Prostate gland (tissue), 2 donors: ENCODE data around the gene TMEM170B. TPM values are rescaled to one million over a fixed set of nuclear protein-coding genes. Genes with fewer than 3 reads are reported as not detected.

ENCODE experiments used
- DNase-seq: peaks from one replicate; pipeline ENCODE4 v3.0.0-alpha.2; 2019; ENCODE audit warnings: low spot score
- H3K27ac ChIP-seq, 2 donors: fragments of 200-600 bp; sonication (generic); 2 replicates each; pipeline ENCODE4 v1.5.1; 2017 to 2019
- H3K27me3 ChIP-seq: fragments of 200-600 bp; sonication (generic); replicated peaks from 2 replicates; pipeline ENCODE4 v1.5.1; 2019; ENCODE audit not compliant: insufficient read depth
- H3K36me3 ChIP-seq, 2 donors: fragments of 200-600 bp; sonication (generic); 1 replicate in 1 of 2; 2 replicates in 1 of 2; pipeline versions ENCODE4 v1.5.1 to v1.8.1; 2017 to 2019
- H3K4me1 ChIP-seq: fragments of 200-600 bp; sonication (generic); replicated peaks from 2 replicates; pipeline ENCODE4 v1.5.1; 2019
- H3K4me3 ChIP-seq, 2 donors: fragments of 200-600 bp; sonication (generic); 2 replicates each; pipeline ENCODE4 v1.5.1; 2017 to 2019
- H3K9me3 ChIP-seq: fragments of 200-600 bp; sonication (generic); 2 replicates; pipeline ENCODE4 v1.5.1; 2017
- POLR2A ChIP-seq: fragments of 450-650 bp; IDR thresholded peaks from one replicate; pipeline ENCODE4 v1.6.1; 2016; ENCODE audit warnings: antibody characterized with exemption, mild to moderate bottlenecking
- POLR2AphosphoS5 ChIP-seq: sonication (generic); formaldehyde crosslinking; IDR thresholded peaks from one replicate; pipeline ENCODE4 v1.6.1; 2017; ENCODE audit warnings: antibody characterized with exemption
- WGBS: methylation state at CpG from one replicate; pipeline ENCODE4 v1.1.5; 2018; 5-methylcytosine and 5-hydroxymethylcytosine counted together
- intact Hi-C: fragments of 100-400 bp; cut with DNase I; formaldehyde crosslinking; loops from one replicate; pipeline ENCODE4 v1.14.2; 2022
- total RNA-seq, 2 donors: library from RNA; depleted of rRNA; stranded (reverse); fragments of >200 nt; gene quantifications; one replicate each; pipeline ENCODE4 v1.1.0, GENCODE V29; 2016
- TF ChIP-seq, protein P1 (sequence below), 4 experiments: fragments of 200-600 bp in 2 of 4; fragments of 450-650 bp in 2 of 4; sonication (generic) in 2 of 4; IDR thresholded peaks; 1 replicate in 3 of 4; 2 replicates in 1 of 4; pipeline ENCODE4 v1.5.1; 2016 to 2019; ENCODE audit warnings: antibody characterized with exemption in 4 of 4, mild to moderate bottlenecking in 2 of 4, moderate library complexity in 2 of 4

Gene TMEM170B
- total RNA-seq, 2 donors from 2014 or later = 2.7 to 5.7 TPM

DNA sequence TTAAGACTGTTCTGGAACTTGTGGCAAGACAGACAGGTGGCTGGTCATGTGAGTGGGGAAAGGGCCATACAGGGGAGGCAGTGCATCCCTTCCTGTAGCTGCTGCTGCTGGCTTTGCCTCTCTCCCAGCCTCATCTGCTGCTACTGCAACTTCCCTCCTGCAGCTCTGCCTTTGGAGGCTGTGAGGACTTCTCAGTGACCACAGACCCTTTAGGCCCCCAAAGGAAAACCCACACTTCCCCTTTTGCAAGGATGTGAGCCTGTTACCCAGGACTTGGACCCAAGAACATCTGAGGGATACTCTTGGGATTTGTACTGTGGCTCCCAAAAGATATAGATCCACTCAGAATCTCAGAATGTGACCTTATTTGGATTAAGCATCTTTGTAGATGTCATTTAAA, 91.0 kb downstream of the TMEM170B start:
- intact Hi-C loops = no loop called here
- Histone ChIP-seq H3K27ac (no peak overlapping the region), H3K27me3 (no peaks in the 10 kb centered on the region), H3K4me1 (no peaks in the 10 kb centered on the region), H3K36me3 (no peaks in the 10 kb centered on the region), H3K4me3 (no peak overlapping the region), H3K9me3 (no peaks in the 10 kb centered on the region)
- no peak for DNase-seq
- TF ChIP-seq POLR2A = no peak
- TF ChIP-seq, protein P1, sequence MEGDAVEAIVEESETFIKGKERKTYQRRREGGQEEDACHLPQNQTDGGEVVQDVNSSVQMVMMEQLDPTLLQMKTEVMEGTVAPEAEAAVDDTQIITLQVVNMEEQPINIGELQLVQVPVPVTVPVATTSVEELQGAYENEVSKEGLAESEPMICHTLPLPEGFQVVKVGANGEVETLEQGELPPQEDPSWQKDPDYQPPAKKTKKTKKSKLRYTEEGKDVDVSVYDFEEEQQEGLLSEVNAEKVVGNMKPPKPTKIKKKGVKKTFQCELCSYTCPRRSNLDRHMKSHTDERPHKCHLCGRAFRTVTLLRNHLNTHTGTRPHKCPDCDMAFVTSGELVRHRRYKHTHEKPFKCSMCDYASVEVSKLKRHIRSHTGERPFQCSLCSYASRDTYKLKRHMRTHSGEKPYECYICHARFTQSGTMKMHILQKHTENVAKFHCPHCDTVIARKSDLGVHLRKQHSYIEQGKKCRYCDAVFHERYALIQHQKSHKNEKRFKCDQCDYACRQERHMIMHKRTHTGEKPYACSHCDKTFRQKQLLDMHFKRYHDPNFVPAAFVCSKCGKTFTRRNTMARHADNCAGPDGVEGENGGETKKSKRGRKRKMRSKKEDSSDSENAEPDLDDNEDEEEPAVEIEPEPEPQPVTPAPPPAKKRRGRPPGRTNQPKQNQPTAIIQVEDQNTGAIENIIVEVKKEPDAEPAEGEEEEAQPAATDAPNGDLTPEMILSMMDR (IDR thresholded peaks at IDR 0.05) = no peak
- no peak for TF ChIP-seq POLR2AphosphoS5

DNA sequence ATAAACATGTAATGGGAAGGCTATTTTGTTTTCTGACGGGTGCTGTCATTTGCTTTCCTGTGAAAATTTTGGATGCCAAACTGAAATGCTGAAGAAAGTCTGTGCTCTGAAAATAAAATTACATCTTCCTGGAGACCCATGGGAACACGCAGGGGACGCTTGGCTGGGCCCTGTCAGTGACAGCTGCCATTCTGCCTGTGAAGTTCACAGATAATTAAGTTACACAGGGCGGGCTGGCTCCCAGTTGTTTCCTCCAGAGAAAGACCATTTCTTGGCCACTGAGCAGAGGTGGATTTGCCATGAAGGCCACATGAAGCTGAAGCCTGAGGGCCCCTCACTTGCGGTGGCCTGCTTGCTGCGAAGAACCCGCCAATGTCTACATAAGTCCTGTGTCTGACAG, 93.5 kb downstream of the TMEM170B start:
- 86% methylated on average over 7 of the region's 7 CpGs for WGBS
- intact Hi-C loops = no loop called here
- no peak overlapping the region for H3K27ac ChIP-seq
- TF ChIP-seq, protein P1 (IDR thresholded peaks at IDR 0.05) = no peak
- TF ChIP-seq POLR2AphosphoS5 = no peak
- TF ChIP-seq POLR2A = no peak
- no peaks in the 10 kb centered on the region for H3K4me1 ChIP-seq
- H3K9me3 ChIP-seq = no peaks in the 10 kb centered on the region
- DNase-seq = no peak
- H3K4me3 ChIP-seq = no peak overlapping the region
- H3K27me3 ChIP-seq = no peaks in the 10 kb centered on the region
- H3K36me3 ChIP-seq = no peaks in the 10 kb centered on the region

DNA sequence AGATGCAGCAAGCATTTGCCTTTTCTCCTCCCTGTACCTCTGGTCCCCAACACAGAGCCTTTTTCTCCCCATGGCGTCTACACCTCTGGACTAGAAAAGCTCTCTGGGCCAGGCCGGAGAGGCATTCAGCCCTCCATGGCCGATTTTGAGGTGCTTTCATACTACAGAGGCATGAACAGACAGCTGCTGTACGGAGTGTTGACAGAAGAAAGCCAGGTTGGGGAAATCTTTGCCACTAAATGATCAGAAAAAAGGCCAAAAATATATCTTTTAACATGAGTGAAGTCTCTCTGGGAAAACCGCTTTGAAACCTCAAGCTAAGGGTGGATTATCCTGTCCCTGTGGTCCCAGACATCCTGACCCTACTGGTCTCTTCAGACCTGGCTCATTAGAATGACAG, 94.0 kb downstream of the TMEM170B start:
- no peaks in the 10 kb centered on the region for H3K9me3 ChIP-seq
- H3K4me1 ChIP-seq = no peaks in the 10 kb centered on the region
- TF ChIP-seq POLR2A = no peak
- TF ChIP-seq POLR2AphosphoS5 = no peak
- TF ChIP-seq, protein P1 (IDR thresholded peaks at IDR 0.05) = no peak
- H3K27ac ChIP-seq = no peak overlapping the region
- DNase-seq = no peak
- no peaks in the 10 kb centered on the region for H3K27me3 ChIP-seq
- H3K36me3 ChIP-seq = no peaks in the 10 kb centered on the region
- H3K4me3 ChIP-seq = no peak overlapping the region
- WGBS = 90% methylated on average over 5 of the region's 5 CpGs
- intact Hi-C loops = no loop called here

DNA sequence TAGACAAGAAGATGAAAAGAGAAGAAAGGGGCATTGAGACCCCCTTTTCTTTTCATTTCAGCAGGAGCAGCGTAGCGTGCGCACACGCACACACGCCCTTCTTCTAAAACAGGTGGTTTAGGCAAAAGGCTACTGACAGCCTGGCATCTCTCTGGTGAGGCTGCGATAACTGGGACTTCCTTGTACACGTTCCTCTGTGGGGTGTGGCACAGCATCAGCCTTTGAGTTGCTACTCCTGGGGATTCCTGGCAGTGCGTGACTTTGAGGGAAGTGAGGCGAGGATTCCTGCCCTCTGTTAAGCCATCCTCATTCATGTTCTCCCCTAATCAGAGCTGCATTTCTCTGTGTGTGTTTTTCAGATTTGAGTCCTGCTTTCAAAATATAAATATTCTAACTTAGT, 94.7 kb downstream of the TMEM170B start:
- Histone ChIP-seq H3K4me3 (no peak overlapping the region), H3K27me3 (no peaks in the 10 kb centered on the region), H3K4me1 (no peaks in the 10 kb centered on the region), H3K36me3 (no peaks in the 10 kb centered on the region), H3K27ac (no peak overlapping the region), H3K9me3 (no peaks in the 10 kb centered on the region)
- DNase-seq = no peak
- intact Hi-C loops = no loop called here
- 62% methylated on average over 9 of the region's 9 CpGs for WGBS
- TF ChIP-seq POLR2AphosphoS5 (no peak), POLR2A (no peak)
- TF ChIP-seq, protein P1 (IDR thresholded peaks at IDR 0.05) = no peak

DNA sequence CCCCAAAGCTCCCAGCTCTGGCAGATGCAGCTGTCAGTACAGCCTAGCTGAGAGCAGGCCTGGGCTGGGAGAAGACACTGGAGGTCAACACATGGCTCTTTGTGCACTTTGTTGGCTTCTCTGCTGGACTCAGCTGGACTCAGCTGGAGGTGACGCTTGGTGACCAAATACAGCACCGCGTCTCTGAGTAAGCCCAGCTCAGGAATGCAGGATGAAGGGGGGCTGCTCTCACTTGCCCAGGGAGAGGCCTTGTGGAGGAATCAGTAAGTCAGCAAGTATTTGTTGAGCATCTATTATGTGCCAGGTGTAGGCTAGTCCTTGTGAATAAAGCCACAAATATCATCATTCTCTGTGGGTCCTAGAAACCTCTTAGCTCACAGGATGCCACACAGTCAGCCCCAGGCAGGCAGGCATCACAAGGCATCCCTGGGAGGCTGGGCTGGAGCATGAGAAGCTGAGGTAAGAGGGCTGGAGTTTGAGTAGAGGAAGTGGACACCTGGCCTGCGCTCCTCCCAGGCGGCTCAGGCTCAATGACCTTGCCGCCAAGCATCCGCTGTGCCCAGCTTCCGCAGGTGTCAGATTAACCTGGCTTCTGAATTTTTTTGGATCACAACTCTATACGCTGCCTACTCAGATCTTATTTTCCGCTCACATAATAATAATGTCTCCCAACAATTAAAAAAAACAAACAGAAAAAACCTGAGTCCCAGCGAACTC, 95.4 kb downstream of the TMEM170B start:
- Histone ChIP-seq H3K4me1 (no peaks in the 10 kb centered on the region), H3K4me3 (no peak overlapping the region), H3K36me3 (no peaks in the 10 kb centered on the region), H3K9me3 (no peaks in the 10 kb centered on the region), H3K27ac (no peak overlapping the region), H3K27me3 (no peaks in the 10 kb centered on the region)
- no peak for DNase-seq
- intact Hi-C loops = no loop called here
- 92% methylated on average over 11 of the region's 11 CpGs for WGBS
- no peak for TF ChIP-seq POLR2A
- TF ChIP-seq, protein P1 (IDR thresholded peaks at IDR 0.05) = no peak
- TF ChIP-seq POLR2AphosphoS5 = no peak
